HG03097 (cell line): ENCODE measurements around the gene QDPR.

ENCODE experiments used
- ATAC-seq: cut with Tn5 transposase; IDR thresholded peaks from one replicate; pipeline ENCODE4 v1.9.1; 2021; ENCODE audit not compliant: unreplicated experiment, low FRiP score

QDPR gene

DNA sequence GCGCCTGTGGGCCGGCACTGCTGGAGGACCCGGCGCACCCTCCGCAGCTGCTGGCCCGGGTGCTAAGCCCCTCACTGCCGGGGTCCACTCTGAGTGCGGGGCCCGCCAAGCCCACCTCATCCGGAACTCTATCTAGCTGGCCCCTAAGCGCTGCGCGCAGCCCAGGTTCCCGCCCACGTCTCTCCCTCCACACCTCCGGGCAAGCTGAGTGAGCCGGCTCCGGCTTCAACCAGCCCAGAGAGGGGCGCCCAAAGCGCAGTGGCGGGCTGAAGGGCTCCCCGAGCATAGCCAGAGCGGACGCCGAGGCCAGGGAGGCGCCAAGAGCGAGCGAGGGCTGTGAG lies 75.2 kb downstream of the QDPR start:
- no peak for ATAC-seq
